Suprapubic skin (tissue), 3 donors: Measurements from ENCODE around the gene CYP2U1.

Experiments
- POLR2A ChIP-seq, 2 donors: fragments of 450-650 bp; IDR thresholded peaks; one replicate each; pipeline ENCODE4 v1.6.1; 2017; ENCODE audit warnings: antibody characterized with exemption in 2 of 2, mild to moderate bottlenecking in 2 of 2, moderate library complexity in 2 of 2
- TF ChIP-seq, protein P1 (sequence below), 2 donors: fragments of 200-600 bp in 1 of 2; fragments of 450-650 bp in 1 of 2; sonication (generic) in 1 of 2; IDR thresholded peaks; one replicate each; pipeline ENCODE4 v1.5.1; 2016 to 2019; ENCODE audit warnings: antibody characterized with exemption in 2 of 2, mild to moderate bottlenecking in 1 of 2, moderate library complexity in 1 of 2

DNA sequence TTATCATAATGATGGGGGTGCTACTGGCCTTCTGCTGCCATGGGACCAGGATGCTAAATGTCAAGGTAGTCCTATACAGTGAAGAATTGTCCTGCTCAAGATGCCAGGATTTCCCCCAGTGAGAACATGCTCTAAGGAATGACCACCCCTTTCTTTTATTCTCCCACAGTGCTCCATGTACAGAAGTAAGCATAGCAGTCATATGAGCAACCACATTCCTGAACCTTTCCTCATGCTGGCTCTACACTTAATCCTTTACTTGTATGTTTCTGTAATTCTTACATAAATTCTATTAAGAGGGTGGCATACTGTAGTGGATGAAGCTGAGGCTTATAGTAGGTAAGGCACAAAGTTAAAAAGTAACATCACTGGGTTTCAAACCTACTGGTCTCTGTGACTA lies 20.2 kb downstream of the CYP2U1 start:
- TF ChIP-seq, protein P1, sequence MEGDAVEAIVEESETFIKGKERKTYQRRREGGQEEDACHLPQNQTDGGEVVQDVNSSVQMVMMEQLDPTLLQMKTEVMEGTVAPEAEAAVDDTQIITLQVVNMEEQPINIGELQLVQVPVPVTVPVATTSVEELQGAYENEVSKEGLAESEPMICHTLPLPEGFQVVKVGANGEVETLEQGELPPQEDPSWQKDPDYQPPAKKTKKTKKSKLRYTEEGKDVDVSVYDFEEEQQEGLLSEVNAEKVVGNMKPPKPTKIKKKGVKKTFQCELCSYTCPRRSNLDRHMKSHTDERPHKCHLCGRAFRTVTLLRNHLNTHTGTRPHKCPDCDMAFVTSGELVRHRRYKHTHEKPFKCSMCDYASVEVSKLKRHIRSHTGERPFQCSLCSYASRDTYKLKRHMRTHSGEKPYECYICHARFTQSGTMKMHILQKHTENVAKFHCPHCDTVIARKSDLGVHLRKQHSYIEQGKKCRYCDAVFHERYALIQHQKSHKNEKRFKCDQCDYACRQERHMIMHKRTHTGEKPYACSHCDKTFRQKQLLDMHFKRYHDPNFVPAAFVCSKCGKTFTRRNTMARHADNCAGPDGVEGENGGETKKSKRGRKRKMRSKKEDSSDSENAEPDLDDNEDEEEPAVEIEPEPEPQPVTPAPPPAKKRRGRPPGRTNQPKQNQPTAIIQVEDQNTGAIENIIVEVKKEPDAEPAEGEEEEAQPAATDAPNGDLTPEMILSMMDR (IDR thresholded peaks at IDR 0.05) = no peak
- TF ChIP-seq POLR2A (IDR thresholded peaks at IDR 0.05) = no peak
